T-helper 2 cell treated with Interferon-gamma antibody and Interleukin-4, amounts not matched to agents 5 μg/mL and 100 μg/mL, for 36 hours (primary cell): ENCODE data around the gene KRT6B.
"Not testable (repeated sequence)": the region's sequence is repeated elsewhere in the genome, so short reads cannot be mapped to it uniquely, and the experiment has no call there.

Experiments used
- DNase-seq: peaks from one replicate; pipeline ENCODE4 v3.0.0; 2021; ENCODE audit warnings: low spot score
- H3K27ac Mint-ChIP-seq: one replicate; pipeline ENCODE4 v1.8.0; 2021; ENCODE audit warnings: mild to moderate bottlenecking, mixed read lengths
- H3K27me3 Mint-ChIP-seq: one replicate; pipeline ENCODE4 v1.8.0; 2021; ENCODE audit warnings: low read depth, mixed read lengths
- H3K36me3 Mint-ChIP-seq: one replicate; pipeline ENCODE4 v1.8.0; 2021; ENCODE audit warnings: low read depth, mixed read lengths
- H3K4me1 Mint-ChIP-seq: one replicate; pipeline ENCODE4 v1.8.0; 2021; ENCODE audit warnings: low read depth, mixed read lengths
- H3K4me3 Mint-ChIP-seq: one replicate; pipeline ENCODE4 v1.8.0; 2022; ENCODE audit warnings: mild to moderate bottlenecking, moderate library complexity, mixed read lengths
- H3K9me3 Mint-ChIP-seq: one replicate; pipeline ENCODE4 v1.8.0; 2021; ENCODE audit warnings: mixed read lengths

The KRT6B gene

GRCh38 chr12:52452101-52452500, at the start of gene KRT6B:
Gene KRT6B, minus strand, starts transcription at chr12:52452146. Its CDS starts 68 bp downstream, at chr12:52452078.
- Mint-ChIP-seq H3K27ac (no peak within 1 kb of the TSS), H3K36me3 (no peaks in the 10 kb centered on the region), H3K4me3 (no peak within 1 kb of the TSS), H3K27me3 (peaks cover 26% of the 10 kb centered on the region), H3K9me3 (no peaks in the 10 kb centered on the region), H3K4me1 (no peaks in the 10 kb centered on the region)
- no peak for DNase-seq

DNA sequence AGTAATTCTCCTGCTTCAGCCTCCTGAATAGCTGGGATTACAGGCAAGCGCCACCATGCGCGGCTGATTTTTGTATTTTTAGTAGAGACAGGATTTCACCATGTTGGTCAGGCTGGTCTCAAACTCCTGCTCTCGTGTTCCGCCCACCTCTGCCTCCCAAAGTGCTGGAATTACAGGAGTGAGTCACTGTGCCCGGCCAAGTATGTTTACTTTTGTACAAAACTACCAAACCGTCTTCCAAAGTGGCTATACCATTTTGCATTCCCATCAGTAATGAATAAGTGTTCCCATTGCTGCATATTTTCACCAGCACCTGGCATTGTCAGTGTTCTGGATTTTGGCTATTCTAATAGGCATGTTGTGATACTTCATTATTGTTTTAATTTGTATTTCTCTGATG, 49.5 kb upstream of the KRT6B start:
- DNase-seq: no peak
- Mint-ChIP-seq H3K4me3 (no peak overlapping the region), H3K27ac (no peak overlapping the region), H3K9me3 (no peaks in the 10 kb centered on the region), H3K27me3 (peaks cover 22% of the 10 kb centered on the region), H3K36me3 (no peaks in the 10 kb centered on the region), H3K4me1 (no peaks in the 10 kb centered on the region)

GRCh38 chr12:52500574-52500973, 48.6 kb upstream of the KRT6B start:
- not testable (repeated sequence) for H3K9me3 Mint-ChIP-seq, H3K4me3 Mint-ChIP-seq, H3K27ac Mint-ChIP-seq, DNase-seq, H3K4me1 Mint-ChIP-seq, H3K36me3 Mint-ChIP-seq
- peaks cover 23% of the 10 kb centered on the region for H3K27me3 Mint-ChIP-seq

DNA sequence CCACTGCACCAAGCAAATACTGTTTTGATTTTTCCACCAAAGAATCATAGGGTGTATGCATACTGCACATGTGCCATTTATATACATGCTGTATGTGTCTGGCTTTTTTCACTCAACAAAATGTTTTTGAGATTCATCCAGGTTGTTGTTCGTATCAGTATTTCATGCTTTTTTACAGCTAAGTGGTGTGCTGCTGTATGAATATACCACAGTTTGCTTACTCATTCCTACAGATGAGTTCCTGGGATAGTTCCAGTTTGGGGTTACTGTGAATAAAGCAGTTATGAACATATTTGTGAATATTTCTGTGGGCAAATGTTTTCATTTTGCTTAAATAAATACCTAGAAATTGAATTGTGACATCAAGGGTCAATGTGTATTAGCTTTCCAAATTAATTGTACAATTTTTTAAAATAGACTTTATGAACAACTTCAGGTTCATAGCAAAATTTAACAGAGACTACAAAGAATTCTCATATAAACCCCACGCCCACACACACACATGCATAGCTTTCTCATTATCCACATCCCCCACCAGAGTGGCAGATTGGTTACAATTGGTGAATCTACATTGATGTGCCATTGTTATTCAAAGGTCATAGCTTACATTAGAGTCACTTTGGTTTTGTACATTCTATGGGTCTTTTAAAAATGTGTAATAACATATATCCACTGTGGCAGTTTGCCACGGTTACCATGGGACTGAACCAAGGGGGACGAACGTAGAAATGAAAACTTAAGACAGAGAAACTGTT, 48.0 kb upstream of the KRT6B start:
- no peak overlapping the region for H3K27ac Mint-ChIP-seq
- H3K36me3 Mint-ChIP-seq: no peaks in the 10 kb centered on the region
- H3K27me3 Mint-ChIP-seq: peaks cover 21% of the 10 kb centered on the region
- no peak for DNase-seq
- no peaks in the 10 kb centered on the region for H3K9me3 Mint-ChIP-seq
- H3K4me1 Mint-ChIP-seq: no peaks in the 10 kb centered on the region
- H3K4me3 Mint-ChIP-seq: no peak overlapping the region

DNA sequence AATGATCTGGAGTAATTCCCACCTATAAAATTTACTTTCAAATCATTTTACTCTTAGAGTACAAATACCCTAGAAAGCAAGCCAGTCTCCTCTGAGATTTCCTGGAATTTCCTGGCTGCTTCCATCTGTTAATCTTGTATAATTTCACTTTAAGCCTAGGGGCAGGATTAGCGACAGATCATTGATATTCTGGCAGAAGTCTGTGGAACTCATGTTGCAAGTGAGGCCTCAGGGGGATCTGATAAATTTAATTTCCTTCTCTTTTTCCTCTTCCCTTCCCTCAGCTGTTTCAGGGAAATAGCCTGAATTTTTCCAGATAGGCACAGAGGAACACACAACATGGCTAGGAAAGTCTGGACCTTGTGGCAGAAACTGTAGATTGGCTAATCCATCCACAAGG, 47.0 kb upstream of the KRT6B start:
- Mint-ChIP-seq H3K36me3 (no peaks in the 10 kb centered on the region), H3K27ac (no peak overlapping the region), H3K4me1 (no peaks in the 10 kb centered on the region), H3K9me3 (no peaks in the 10 kb centered on the region), H3K4me3 (no peak overlapping the region), H3K27me3 (peaks cover 21% of the 10 kb centered on the region)
- DNase-seq: no peak

GRCh38 chr12:52497975-52498374, 46.0 kb upstream of the KRT6B start:
- no peak for DNase-seq
- Mint-ChIP-seq H3K9me3 (no peaks in the 10 kb centered on the region), H3K4me3 (no peak overlapping the region), H3K4me1 (no peaks in the 10 kb centered on the region), H3K27ac (no peak overlapping the region), H3K36me3 (no peaks in the 10 kb centered on the region), H3K27me3 (peaks cover 16% of the 10 kb centered on the region)

DNA sequence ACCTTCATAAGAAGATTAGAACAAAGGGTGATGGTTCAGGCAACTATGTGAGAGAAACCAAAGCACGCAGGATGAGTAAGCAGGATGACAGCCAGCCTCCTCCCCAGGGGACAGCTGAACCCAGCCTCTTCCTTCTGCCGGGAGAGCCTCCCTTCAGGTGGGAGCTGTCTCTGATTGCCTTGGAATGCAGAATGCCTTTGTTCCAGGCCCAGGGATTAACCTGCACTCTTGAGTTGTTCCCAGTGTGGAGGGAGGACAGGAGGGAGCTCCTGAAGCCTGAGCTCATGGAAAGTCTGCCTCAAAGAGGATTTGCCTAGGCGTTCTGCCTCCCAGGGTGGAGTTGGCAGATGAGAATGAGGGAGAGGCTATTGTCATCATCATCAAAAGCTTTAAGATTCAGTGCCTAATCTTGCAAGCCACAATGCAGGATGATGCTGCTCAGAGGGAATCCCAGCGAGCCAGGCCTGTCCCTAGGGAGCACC, 44.7 kb upstream of the KRT6B start:
- Mint-ChIP-seq H3K36me3 (no peaks in the 10 kb centered on the region), H3K9me3 (no peaks in the 10 kb centered on the region), H3K27ac (no peak overlapping the region), H3K4me3 (no peak overlapping the region), H3K27me3 (peaks cover 10% of the 10 kb centered on the region), H3K4me1 (no peaks in the 10 kb centered on the region)
- DNase-seq: no peak

DNA sequence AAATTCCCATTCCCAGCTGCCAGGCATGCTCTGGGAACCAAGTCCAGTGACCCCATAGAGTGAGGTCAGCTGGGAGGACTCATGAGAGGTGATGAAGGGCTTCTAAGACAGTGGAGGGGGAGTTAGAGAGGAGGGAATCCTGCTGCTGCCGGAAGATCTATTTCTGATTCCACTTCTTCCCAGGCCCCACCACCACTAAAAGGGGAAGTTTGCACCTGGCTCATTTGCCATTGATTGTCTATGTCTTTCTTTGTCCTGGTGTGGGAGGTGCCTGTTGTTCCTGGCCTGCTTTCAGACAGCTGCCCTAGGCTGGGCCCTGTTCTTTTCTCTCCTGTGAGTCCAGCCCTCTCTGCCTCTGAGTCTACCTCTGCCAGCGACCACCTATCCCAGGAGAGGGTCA, 44.1 kb upstream of the KRT6B start:
- no peak overlapping the region for H3K27ac Mint-ChIP-seq

GRCh38 chr12:52495389-52495788, 43.4 kb upstream of the KRT6B start:
- H3K4me1 Mint-ChIP-seq: no peaks in the 10 kb centered on the region
- DNase-seq: no peak
- no peak overlapping the region for H3K27ac Mint-ChIP-seq
- no peak overlapping the region for H3K4me3 Mint-ChIP-seq
- peaks cover 11% of the 10 kb centered on the region for H3K27me3 Mint-ChIP-seq
- no peaks in the 10 kb centered on the region for H3K9me3 Mint-ChIP-seq
- H3K36me3 Mint-ChIP-seq: no peaks in the 10 kb centered on the region

More for the DNA sequence above, 44.1 kb upstream of the KRT6B start:
- no peaks in the 10 kb centered on the region for H3K4me1 Mint-ChIP-seq
- H3K27me3 Mint-ChIP-seq: peaks cover 11% of the 10 kb centered on the region
- no peak overlapping the region for H3K4me3 Mint-ChIP-seq
- DNase-seq: no peak
- no peaks in the 10 kb centered on the region for H3K9me3 Mint-ChIP-seq
- H3K36me3 Mint-ChIP-seq: no peaks in the 10 kb centered on the region

DNA sequence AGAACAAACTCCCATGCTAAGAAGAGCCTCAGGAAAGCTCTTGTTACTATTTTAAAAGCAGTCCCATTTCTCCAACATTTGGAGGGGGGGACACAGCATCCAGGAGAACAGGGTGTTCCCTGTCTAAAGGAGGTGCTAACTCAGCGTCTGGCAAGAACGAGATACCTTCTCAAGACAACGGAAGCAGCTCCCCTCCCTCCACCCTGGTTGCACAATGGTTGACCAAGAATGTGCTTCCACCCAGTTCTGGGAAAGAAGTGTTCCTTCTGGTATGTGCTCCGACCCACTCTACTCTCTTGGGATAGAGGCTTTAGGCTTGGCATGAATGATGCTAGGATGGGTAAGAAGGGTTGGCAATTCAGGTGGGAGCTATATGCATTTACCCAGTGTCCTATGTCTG, 42.6 kb upstream of the KRT6B start:
- DNase-seq: no peak
- no peaks in the 10 kb centered on the region for H3K4me1 Mint-ChIP-seq
- H3K27ac Mint-ChIP-seq: no peak overlapping the region
- no peaks in the 10 kb centered on the region for H3K9me3 Mint-ChIP-seq
- no peak overlapping the region for H3K4me3 Mint-ChIP-seq
- H3K36me3 Mint-ChIP-seq: no peaks in the 10 kb centered on the region
- peaks cover 11% of the 10 kb centered on the region for H3K27me3 Mint-ChIP-seq

DNA sequence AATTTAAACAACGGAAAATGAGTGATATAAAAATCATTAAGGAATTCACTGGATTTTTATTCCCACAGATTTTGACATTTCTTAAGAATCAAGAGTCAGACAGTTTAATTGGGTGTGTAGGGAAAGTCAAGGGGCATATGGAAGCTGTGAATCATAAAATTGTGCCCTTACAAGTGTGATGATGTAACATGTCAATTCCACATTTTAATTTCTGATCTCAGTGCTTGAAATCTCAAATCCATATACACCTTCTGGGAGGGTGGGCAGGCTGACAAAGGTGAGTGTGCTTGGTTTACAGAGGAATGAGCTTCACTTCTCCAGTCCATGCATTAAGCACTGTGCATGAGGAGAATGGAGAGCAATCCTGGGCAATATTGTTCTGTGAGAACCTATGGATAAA, 42.2 kb upstream of the KRT6B start:
- DNase-seq: no peak
- Mint-ChIP-seq H3K27me3 (peaks cover 11% of the 10 kb centered on the region), H3K9me3 (no peaks in the 10 kb centered on the region), H3K27ac (no peak overlapping the region), H3K36me3 (no peaks in the 10 kb centered on the region), H3K4me1 (no peaks in the 10 kb centered on the region), H3K4me3 (no peak overlapping the region)

DNA sequence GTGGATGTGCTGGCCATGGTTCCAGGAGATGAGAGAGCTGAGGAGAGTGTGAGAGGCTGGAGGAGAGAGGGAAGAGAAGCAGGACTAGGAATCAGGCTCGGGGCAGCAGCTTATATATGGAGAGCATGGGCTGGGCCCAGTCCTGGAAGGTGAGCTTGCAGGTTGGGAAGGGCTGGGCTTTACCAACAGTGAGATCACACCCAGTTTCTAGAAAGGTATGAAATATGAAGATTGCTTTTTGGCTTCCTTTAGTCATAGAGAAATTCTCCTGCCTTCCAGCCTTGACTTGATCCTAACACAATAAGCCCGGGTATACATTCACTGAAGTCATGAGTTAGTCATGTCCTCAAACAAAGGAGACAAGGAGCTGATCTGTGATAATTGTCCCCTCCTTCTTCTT, 41.2 kb upstream of the KRT6B start, which contains the start of gene KRT6A:
Gene KRT6A (minus strand): TSS at position 86 of the 400 bp plus-strand sequence. CDS start 69 bp downstream, at position 17.
- Mint-ChIP-seq H3K27me3 (peaks cover 10% of the 10 kb centered on the region), H3K4me1 (no peaks in the 10 kb centered on the region), H3K36me3 (no peaks in the 10 kb centered on the region), H3K4me3 (no peak within 1 kb of the TSS), H3K9me3 (no peaks in the 10 kb centered on the region), H3K27ac (no peak within 1 kb of the TSS)
- no peak for DNase-seq

DNA sequence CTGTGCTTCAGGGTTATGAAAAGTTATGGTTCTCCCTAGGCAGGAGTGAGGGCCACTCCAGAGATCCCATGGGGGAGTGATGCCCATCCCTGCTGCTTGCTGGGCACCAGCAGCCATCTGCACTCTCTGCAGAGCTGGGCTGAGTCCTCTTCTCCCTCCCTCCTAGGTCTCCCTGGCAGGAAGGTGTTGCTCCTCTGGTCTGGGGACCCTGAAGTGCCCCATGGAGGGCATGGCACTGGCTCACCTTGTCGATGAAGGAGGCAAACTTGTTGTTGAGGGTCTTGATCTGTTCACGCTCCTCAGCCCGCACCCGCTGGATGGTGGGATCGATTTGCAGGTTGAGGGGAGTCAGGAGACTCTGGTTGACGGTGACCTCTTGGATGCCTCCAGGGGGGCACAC, 40.5 kb upstream of the KRT6B start:
- not testable (repeated sequence) for H3K9me3 Mint-ChIP-seq, H3K4me3 Mint-ChIP-seq, DNase-seq, H3K27ac Mint-ChIP-seq, H3K36me3 Mint-ChIP-seq, H3K27me3 Mint-ChIP-seq, H3K4me1 Mint-ChIP-seq

DNA sequence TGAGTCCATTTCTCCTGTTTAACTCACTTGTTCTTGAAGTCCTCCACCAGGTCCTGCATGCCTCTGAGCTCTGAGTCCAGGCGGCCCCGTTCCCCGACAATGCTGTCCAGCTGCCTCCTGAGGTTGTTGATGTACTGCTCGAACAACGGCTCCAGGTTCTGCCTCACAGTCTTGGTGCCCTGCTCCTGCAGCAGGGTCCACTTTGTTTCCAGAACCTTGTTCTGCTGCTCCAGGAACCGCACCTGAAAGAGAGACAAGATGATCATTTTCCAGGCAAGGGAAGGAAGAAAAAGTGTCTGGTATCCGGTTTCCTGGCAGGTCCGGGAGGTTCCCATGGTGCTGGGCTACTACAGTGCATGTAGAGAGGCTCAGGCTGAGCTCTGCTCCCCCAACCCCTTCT, 39.5 kb upstream of the KRT6B start:
- not testable (repeated sequence) for H3K4me3 Mint-ChIP-seq, H3K4me1 Mint-ChIP-seq, H3K27me3 Mint-ChIP-seq, DNase-seq, H3K27ac Mint-ChIP-seq, H3K36me3 Mint-ChIP-seq, H3K9me3 Mint-ChIP-seq

DNA sequence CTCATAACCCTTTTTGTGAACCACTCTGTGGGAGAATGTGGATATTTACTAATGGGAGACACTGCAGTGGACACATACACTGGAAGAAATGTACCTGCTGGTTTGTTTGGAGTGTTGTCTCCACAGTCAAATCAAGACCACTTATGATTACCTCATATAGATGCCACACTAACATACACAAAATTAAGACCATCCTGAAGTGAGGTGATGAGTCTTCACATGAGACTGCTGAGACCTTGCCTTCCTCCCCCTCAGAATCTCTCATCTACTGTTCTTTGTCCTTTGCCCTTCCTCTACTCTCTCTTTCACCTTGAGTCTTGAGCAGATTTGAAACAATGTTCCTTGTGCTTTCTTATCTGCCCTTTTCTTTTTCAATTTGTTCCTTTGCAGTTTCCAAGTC, 36.8 kb upstream of the KRT6B start:
- Mint-ChIP-seq H3K27me3 (peaks cover 19% of the 10 kb centered on the region), H3K4me3 (no peak overlapping the region), H3K27ac (no peak overlapping the region), H3K4me1 (no peaks in the 10 kb centered on the region), H3K36me3 (no peaks in the 10 kb centered on the region), H3K9me3 (no peaks in the 10 kb centered on the region)
- DNase-seq: no peak
